IMR-90 (cell line): ENCODE results near the gene OR9A4.

ENCODE experiments used
- CEBPB ChIP-seq: IDR thresholded peaks from 2 replicates; pipeline ENCODE4 v1.6.1; 2012; ENCODE audit warnings: low read depth, low read length, improper control_type of control experiment
- MXI1 ChIP-seq: IDR thresholded peaks from 2 replicates; pipeline ENCODE4 v1.6.1; 2012; ENCODE audit warnings: low read depth, mild to moderate bottlenecking, low read length, moderate library complexity, borderline replicate concordance
- POLR2A ChIP-seq: IDR thresholded peaks from 2 replicates; pipeline ENCODE4 v1.6.1; 2012; ENCODE audit warnings: mild to moderate bottlenecking, low read depth, low read length
- RAD21 ChIP-seq: IDR thresholded peaks from 2 replicates; pipeline ENCODE4 v1.6.1; 2012; ENCODE audit warnings: low read length, improper control_type of control experiment
- RCOR1 ChIP-seq: IDR thresholded peaks from 2 replicates; pipeline ENCODE4 v1.6.1; 2012; ENCODE audit warnings: mild to moderate bottlenecking, low read length, improper control_type of control experiment; ENCODE audit not compliant: insufficient replicate concordance
- TF ChIP-seq, protein P1 (sequence below): conservative IDR thresholded peaks from 2 replicates; pipeline ENCODE4 v1.5.1; 2012; ENCODE audit warnings: mild to moderate bottlenecking, low read depth, low read length, improper control_type of control experiment

DNA sequence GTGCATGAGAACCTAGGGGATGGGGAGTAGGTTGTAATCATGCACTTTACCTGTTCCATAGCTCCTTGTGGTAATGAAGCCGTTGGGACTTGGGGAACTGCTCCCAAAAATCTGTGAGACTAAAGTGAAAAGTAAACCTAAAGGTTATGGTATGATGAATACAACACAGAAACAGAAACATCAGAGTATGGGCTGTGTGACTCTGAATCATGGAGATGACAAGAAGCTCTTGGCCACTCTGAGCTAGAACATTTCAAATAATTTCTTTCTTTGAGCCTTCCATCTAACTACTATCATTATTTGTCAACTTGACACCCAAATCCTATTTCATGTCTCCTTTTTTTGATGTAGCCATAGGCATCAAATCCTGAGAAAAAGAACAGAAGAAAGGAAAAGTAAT, 27.6 kb downstream of the OR9A4 start:
- TF ChIP-seq, protein P1, sequence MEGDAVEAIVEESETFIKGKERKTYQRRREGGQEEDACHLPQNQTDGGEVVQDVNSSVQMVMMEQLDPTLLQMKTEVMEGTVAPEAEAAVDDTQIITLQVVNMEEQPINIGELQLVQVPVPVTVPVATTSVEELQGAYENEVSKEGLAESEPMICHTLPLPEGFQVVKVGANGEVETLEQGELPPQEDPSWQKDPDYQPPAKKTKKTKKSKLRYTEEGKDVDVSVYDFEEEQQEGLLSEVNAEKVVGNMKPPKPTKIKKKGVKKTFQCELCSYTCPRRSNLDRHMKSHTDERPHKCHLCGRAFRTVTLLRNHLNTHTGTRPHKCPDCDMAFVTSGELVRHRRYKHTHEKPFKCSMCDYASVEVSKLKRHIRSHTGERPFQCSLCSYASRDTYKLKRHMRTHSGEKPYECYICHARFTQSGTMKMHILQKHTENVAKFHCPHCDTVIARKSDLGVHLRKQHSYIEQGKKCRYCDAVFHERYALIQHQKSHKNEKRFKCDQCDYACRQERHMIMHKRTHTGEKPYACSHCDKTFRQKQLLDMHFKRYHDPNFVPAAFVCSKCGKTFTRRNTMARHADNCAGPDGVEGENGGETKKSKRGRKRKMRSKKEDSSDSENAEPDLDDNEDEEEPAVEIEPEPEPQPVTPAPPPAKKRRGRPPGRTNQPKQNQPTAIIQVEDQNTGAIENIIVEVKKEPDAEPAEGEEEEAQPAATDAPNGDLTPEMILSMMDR: no peak
- TF ChIP-seq POLR2A: no peak
- no peak for TF ChIP-seq MXI1
- no peak for TF ChIP-seq CEBPB
- no peak for TF ChIP-seq RCOR1
- TF ChIP-seq RAD21: no peak
